ENCODE data around the gene CD14.
"Not testable (repeated sequence)": the region's sequence is repeated elsewhere in the genome, so short reads cannot be mapped to it uniquely, and the experiment has no call there.

CD14 gene

DNA sequence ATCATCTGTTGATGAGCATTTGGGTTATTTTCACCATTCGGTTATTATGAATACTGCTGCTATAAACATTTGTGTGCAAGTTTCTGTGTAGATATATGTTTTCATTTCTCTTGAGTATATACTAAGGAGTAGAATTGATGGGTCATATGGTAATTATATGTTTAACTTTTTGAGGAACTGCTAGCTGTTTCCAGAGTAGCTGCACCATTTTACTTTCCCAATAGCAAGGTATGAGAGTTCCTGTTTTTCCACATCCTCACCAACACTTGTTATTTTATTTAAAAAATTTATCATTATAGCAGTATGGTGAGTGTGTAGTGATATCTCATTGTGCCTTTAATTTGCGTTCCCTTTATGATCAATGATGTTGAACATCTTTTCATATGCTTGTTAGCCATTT is 29.2 kb downstream of the CD14 start:
- DNase-seq, result no peak

DNA sequence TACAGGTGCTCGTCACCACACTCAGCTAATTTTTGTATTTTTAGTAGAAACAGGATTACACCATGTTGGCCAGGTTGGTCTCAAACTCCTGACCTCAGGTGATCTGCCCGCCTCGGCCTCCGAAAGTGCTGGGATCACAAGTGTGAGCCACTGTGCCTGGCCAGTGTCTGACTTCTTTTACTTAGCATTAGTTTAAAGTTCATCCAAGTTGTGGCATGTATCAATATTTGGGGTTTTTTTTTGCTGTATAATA is 29.6 kb downstream of the CD14 start:
- in situ Hi-C loops (cut with HindIII; ENCODE audit: low pct_ligation_motif_present, low pct_unique_long_range_greater_than_20kb, low sequenced_read_pairs); DNase-seq: not testable (repeated sequence)

More for the DNA sequence above, 29.2 kb downstream of the CD14 start:
- in situ Hi-C loops (cut with HindIII; ENCODE audit: low pct_ligation_motif_present, low pct_unique_long_range_greater_than_20kb, low sequenced_read_pairs), result no loop called here

DNA sequence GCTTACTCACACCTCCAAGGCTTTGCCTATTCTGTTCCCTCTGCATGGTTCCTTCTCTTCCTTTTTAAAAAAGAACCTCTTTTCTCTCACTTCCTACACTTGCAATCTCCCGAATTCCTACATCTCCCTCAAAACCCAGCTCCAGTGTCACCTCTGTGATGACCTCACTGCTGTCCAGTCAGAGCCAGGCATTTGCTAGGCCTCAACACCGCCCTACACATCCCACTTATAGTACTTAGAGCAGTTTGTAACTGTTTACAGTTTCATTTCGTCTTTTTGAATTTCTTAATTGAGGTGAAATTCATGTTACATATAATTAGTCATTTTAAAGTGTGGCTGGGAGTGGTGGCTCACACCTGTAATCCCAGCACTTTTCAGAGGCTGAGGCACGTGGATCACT is 30.8 kb downstream of the CD14 start:
- DNase-seq, result no peak
- in situ Hi-C loops (cut with HindIII; ENCODE audit: low pct_ligation_motif_present, low pct_unique_long_range_greater_than_20kb, low sequenced_read_pairs), result no loop called here

DNA sequence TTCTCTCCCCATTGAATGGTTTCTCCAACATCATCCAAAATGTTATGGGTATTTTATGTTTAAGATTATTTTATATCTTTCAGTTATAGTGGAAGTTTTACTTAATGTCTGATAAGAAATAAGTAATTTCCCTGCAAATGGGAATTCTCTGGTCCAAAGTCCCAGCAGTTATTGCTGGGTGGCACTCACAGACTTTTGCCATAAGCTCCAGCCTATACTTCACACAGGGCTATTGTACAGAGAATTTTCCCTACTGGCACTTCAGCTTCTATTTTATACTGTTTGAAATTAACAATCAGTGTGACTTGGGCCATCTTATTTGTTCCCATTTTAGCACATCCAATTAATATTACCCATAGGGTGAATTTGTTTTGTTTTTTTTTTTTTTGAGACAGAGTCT is 32.9 kb downstream of the CD14 start:
- in situ Hi-C loops (cut with HindIII; ENCODE audit: low pct_ligation_motif_present, low pct_unique_long_range_greater_than_20kb, low sequenced_read_pairs), result no loop called here

DNA sequence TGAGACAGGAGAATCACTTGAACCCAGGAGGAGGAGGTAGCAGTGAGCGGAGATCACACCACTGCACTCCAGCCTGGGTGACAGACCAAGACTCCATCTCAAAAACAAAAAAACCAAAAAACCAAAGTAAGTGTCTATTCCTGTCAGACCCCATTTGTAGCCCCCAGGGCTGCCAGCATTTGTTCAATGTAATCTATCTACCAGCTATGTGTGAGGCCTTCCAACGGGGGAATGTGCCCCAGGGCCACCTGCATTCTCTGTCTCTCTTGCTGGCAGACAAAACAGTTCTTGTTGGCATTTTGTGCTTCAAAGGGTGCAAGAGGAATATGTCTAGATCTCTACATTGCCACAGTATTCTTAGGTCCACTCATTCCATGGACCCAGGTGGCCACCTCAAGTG is 34.1 kb downstream of the CD14 start:
- DNase-seq, result no peak
- in situ Hi-C loops (cut with HindIII; ENCODE audit: low pct_ligation_motif_present, low pct_unique_long_range_greater_than_20kb, low sequenced_read_pairs), result no loop called here

More for the DNA sequence above, 32.9 kb downstream of the CD14 start:
- no peak for DNase-seq

DNA sequence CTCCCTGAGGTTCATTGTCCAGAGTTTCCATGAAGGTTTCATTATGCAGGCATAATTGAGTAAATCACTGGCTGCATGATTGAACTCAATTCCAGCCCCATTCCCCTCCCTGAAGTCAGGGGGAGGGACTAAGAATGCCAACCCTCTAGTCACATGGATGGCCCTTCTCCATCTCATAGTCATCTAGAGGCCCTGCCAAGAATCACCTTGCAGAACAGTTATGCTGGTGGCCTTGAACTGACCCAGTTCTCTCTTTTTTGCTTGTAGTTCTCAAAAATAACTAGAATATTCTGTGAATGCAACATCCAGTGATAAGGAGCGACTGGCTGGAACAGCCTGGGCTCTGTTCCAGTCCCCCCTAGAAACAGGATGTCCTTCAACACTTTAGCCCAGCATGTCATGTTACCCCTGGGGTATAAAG is 36.6 kb downstream of the CD14 start:
- in situ Hi-C loops (cut with HindIII; ENCODE audit: low pct_ligation_motif_present, low pct_unique_long_range_greater_than_20kb, low sequenced_read_pairs), result no loop called here
- no peak for DNase-seq

DNA sequence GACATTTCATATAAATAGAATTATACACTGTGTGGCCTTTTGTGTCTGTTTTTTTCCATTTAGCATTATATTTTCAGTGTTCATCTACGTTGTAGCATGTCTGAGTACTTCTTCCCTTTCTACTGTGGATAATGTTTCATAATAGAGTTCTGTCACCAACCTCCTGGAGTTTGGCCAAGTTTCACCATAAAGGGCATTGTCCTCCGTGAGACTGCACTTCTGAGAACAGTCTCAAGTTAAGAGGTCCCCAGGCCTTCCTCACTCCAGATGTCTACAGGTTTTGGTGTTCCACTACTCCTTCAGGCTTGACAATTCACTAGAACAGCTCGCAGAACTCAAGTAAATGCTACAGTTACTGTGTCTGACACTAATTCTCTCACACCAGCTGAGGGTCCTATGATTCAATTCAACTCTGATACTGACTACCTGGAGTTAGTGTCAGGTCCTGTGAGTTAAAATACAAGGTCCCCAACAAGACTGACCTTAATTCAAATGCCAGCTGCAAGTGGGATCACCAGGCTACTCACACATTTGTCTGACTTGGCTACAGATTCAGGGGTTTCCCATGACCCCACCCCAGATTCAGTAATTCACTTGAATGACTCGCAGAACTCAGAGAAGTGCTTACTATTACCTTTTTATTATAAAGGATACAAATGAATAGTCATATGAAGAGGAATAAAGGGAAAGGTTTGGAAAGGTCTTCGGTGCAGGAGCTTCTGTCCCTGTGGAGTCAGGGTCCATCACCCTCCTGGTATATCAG is 37.3 kb downstream of the CD14 start:
- DNase-seq, result no peak
- in situ Hi-C loops (cut with HindIII; ENCODE audit: low pct_ligation_motif_present, low pct_unique_long_range_greater_than_20kb, low sequenced_read_pairs), result no loop called here

DNA sequence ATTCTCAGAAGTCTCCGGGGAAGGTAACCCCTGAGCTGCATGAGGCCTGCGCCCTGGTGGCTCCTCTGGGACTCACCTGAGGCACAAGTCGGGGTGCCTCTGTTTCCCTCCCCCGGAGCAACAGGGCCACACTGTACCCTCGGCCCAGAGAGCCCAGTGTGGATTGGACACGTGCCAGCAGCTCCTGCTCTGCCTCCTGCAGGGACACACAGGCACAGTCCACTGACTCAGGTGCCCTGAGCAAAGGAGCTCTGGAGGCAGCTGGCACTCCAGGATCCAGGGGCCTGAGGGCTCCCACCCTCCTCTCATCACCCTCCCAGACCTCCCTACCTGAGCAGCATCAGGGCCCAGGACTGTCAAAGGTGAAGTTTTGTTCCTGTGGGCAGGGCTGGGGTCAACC is 38.8 kb downstream of the CD14 start:
- in situ Hi-C loops (cut with HindIII; ENCODE audit: low pct_ligation_motif_present, low pct_unique_long_range_greater_than_20kb, low sequenced_read_pairs), result no loop called here

DNA sequence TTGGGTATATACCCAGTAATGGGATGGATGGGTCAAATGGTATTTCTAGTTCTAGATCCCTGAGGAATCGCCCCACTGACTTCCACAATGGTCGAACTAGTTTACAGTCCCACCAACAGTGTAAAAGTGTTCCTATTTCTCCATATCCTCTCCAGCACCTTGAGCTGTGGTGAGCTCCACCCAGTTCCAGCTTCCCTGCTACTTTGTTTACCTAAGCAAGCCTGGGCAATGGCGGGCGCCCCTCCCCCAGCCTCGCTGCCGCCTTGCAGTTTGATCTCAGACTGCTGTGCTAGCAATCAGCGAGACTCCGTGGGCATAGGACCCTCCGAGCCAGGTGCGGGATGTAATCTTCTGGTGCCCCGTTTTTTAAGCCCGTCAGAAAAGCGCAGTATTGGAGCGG is 39.9 kb downstream of the CD14 start:
- DNase-seq; in situ Hi-C loops (cut with HindIII; ENCODE audit: low pct_ligation_motif_present, low pct_unique_long_range_greater_than_20kb, low sequenced_read_pairs): not testable (repeated sequence)

More for the DNA sequence above, 38.8 kb downstream of the CD14 start:
- DNase-seq, result no peak

DNA sequence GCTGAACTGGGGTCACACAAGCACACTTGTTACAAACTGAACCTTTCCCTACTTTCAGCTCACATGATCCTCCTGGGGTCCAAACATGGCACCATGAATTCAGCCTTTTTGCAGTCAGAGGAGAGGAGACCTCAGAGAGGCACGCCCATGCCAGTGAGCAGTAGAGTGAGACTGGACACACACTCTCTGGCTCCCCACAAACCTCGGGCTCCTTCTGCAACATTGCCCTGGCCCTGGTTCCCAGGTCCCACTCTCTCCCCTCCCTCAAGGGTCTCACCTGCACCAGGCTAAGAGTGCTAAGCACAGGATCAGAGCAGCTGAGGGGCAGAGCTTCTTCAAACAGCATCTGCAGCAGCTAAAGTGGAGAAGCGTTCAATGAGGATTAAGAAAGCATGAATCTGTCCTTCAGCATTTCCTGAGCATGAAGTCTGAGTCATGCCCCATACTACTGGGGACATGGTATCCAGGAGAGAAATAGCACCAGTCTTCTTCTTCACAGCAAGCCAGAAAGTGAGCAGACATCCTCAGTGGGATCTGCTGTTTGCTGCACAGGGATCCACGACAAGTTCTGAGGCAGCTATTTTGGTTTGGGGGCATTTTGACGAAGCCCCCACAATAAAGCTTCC is 41.1 kb downstream of the CD14 start:
- in situ Hi-C loops (cut with HindIII; ENCODE audit: low pct_ligation_motif_present, low pct_unique_long_range_greater_than_20kb, low sequenced_read_pairs), result no loop called here
- no peak for DNase-seq

DNA sequence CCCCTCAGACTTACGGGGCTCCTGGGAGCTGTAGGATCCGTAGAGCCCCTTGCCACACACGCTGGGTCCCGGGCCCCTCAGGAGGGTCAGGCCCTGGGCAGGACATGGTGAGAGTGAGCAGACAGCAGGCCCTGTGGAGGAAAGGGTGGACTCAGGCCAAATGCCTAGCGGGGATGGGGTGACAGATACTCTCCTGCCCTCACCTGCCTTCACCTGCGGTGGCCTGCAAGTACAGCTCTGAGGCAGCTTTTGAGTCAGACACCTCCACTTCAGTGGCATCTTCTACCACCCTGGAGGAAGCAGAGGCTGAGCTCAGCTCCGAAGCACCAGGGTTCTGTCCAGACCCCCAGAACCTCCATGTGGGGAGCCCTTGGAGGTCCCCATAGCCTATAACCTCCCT is 42.1 kb downstream of the CD14 start:
- in situ Hi-C loops (cut with HindIII; ENCODE audit: low pct_ligation_motif_present, low pct_unique_long_range_greater_than_20kb, low sequenced_read_pairs), result no loop called here
- DNase-seq, result no peak

DNA sequence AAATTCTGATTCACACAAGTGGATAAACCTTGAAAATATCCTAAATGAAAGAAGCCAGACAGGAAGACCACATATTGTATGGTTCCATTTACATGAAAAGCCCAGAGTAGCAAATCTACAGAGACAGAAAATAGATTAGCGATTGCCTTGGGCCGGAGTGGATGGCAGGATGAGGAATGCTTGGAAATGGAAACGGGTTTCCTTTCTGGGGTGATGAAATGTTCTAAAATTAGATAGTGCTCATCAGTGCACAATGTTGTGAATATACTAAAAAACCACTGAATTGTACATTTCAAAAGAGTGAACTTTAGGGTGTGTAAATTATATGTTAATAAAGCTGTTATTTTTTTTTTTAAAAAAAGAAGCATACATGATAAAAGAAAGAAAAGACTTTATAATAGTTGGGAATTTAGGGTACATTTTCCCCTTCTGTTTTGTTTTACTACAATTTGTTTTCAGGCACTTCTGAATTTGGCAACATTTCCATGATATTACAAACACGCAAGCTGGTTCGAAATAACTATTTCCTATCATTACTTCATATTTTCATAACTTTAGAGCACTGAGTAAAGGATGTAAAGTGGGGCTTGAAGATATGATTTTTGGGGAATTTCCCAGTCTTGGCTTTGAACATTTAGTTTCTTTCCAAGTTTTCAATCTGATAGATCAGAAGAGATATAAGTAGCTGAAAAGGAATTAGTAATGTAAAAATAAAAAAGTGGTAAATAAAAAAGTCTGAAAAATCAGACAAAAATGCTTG is 44.5 kb downstream of the CD14 start:
- DNase-seq, result no peak

DNA sequence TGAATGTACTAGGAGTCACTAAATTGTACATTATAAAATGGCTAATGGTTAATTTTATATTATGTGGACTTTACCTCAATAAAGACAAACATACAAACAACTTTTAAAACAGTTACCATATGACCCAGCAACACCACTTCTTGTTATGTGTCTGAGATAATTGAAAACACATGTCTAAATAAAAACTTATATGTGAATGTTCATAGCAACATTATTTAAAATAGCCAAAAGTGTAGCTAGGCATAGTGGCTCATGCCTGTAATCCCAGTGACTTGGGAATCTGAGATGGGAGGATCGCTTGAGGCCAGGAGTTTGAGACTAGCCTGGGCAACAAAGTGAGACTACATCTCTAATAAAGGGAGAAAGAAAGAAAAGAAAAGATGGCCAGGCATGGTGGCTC is 45.5 kb downstream of the CD14 start:
- no peak for DNase-seq
- in situ Hi-C loops (cut with HindIII; ENCODE audit: low pct_ligation_motif_present, low pct_unique_long_range_greater_than_20kb, low sequenced_read_pairs), result no loop called here

More for the DNA sequence above, 44.5 kb downstream of the CD14 start:
- in situ Hi-C loops (cut with HindIII; ENCODE audit: low pct_ligation_motif_present, low pct_unique_long_range_greater_than_20kb, low sequenced_read_pairs), result no loop called here
